Neural cell (in vitro differentiated cells): Measurements from ENCODE around the gene TMTC1. TPM values are rescaled to one million over a fixed set of nuclear protein-coding genes. Genes with fewer than 3 reads are reported as not detected.

Experiments used
- H2AFZ ChIP-seq: fragments of 200-600, 300-800 bp; sonication (generic), shearing (Covaris generic); 2 replicates; pipeline ENCODE4 v1.6.0; 2014; ENCODE audit warnings: low read depth, mild to moderate bottlenecking, antibody characterized with exemption, low read length, moderate library complexity
- H3F3A ChIP-seq: fragments of 200-600 bp; shearing (Covaris generic); 2 replicates; pipeline ENCODE4 v1.6.1; 2016; ENCODE audit warnings: mild to moderate bottlenecking, moderate library complexity, mixed read lengths, antibody characterized with exemption, low read length; ENCODE audit not compliant: insufficient read depth, poor library complexity, severe bottlenecking
- H3K27ac ChIP-seq: fragments of 200-600, 300-800 bp; sonication (generic), shearing (Covaris generic); 2 replicates; pipeline ENCODE4 v1.5.1; 2014; ENCODE audit warnings: mild to moderate bottlenecking, low read length, moderate library complexity
- H3K27me3 ChIP-seq: fragments of 300-800, 200-600 bp; sonication (generic), shearing (Covaris generic); 2 replicates; pipeline ENCODE4 v1.6.0; 2014; ENCODE audit warnings: mild to moderate bottlenecking, low read depth, low read length, moderate library complexity; ENCODE audit not compliant: insufficient read depth
- H3K36me3 ChIP-seq: fragments of 300-800, 200-600 bp; sonication (generic), shearing (Covaris generic); 2 replicates; pipeline ENCODE4 v1.5.1; 2014; ENCODE audit warnings: mild to moderate bottlenecking, antibody characterized with exemption, low read length, moderate library complexity; ENCODE audit not compliant: insufficient read depth
- H3K4me2 ChIP-seq: fragments of 300-800, 200-600 bp; sonication (generic), shearing (Covaris generic); 2 replicates; pipeline ENCODE4 v1.6.0; 2014; ENCODE audit warnings: mild to moderate bottlenecking, low read length
- H3K4me3 ChIP-seq: fragments of 300-800, 200-600 bp; sonication (generic), shearing (Covaris generic); 2 replicates; pipeline ENCODE4 v1.5.1; 2014; ENCODE audit warnings: mild to moderate bottlenecking, low read length, moderate library complexity
- H3K79me2 ChIP-seq: fragments of 200-600 bp; shearing (Covaris generic); replicated peaks from 2 replicates; pipeline ENCODE4 v1.6.0; 2014; ENCODE audit warnings: mild to moderate bottlenecking, low read length, moderate library complexity; ENCODE audit not compliant: insufficient read depth
- H3K9ac ChIP-seq: fragments of 300-800, 200-600 bp; sonication (generic), shearing (Covaris generic); 2 replicates; pipeline ENCODE4 v1.6.1; 2016; ENCODE audit warnings: mild to moderate bottlenecking, low read length, mixed read lengths
- H3K9me2 ChIP-seq: fragments of 200-600 bp; shearing (Covaris generic); 2 replicates; pipeline ENCODE4 v1.6.1; 2016; ENCODE audit warnings: mild to moderate bottlenecking, low read length, mixed read lengths; ENCODE audit not compliant: insufficient read depth
- H3K9me3 ChIP-seq: fragments of 200-600, 300-800 bp; sonication (generic), shearing (Covaris generic); 2 replicates; pipeline ENCODE4 v1.6.1; 2016; ENCODE audit warnings: mild to moderate bottlenecking, mixed run types, low read length, moderate library complexity, mixed read lengths
- H4K20me1 ChIP-seq: fragments of 200-600 bp; shearing (Covaris generic); 2 replicates; pipeline ENCODE4 v1.6.1; 2016; ENCODE audit warnings: mild to moderate bottlenecking, mixed run types; ENCODE audit not compliant: insufficient read depth
- CTCF ChIP-seq: fragments of 450-650 bp; IDR thresholded peaks from 2 replicates; pipeline ENCODE4 v1.5.1; 2014; ENCODE audit warnings: antibody characterized with exemption, mild to moderate bottlenecking, moderate library complexity; ENCODE audit not compliant: poor library complexity, severe bottlenecking
- EP300 ChIP-seq: fragments of 450-650 bp; conservative IDR thresholded peaks from 2 replicates; pipeline ENCODE4 v1.6.1; 2014; ENCODE audit warnings: antibody characterized with exemption, mild to moderate bottlenecking, moderate library complexity; ENCODE audit not compliant: poor library complexity, severe bottlenecking
- EZH2 ChIP-seq: fragments of 200-600, 300-800 bp; shearing (Covaris generic), sonication (generic); IDR thresholded peaks from 2 replicates; pipeline ENCODE4 v1.6.1; 2014; ENCODE audit warnings: antibody characterized with exemption, low read length, borderline replicate concordance, mild to moderate bottlenecking; ENCODE audit not compliant: insufficient read depth, poor library complexity, severe bottlenecking
- MXI1 ChIP-seq: fragments of 450-650 bp; conservative IDR thresholded peaks from 2 replicates; pipeline ENCODE4 v1.6.1; 2014; ENCODE audit warnings: antibody characterized with exemption, mild to moderate bottlenecking; ENCODE audit not compliant: poor library complexity, severe bottlenecking
- POLR2AphosphoS5 ChIP-seq: IDR thresholded peaks from 2 replicates; pipeline ENCODE4 v1.6.1; 2012
- RAD21 ChIP-seq: fragments of 450-650 bp; conservative IDR thresholded peaks from 2 replicates; pipeline ENCODE4 v1.6.1; 2014; ENCODE audit warnings: antibody characterized with exemption, mild to moderate bottlenecking, moderate library complexity
- REST ChIP-seq: IDR thresholded peaks from 2 replicates; pipeline ENCODE4 v1.6.1; 2012; ENCODE audit warnings: borderline replicate concordance
- SMC3 ChIP-seq: fragments of 450-650 bp; conservative IDR thresholded peaks from 2 replicates; pipeline ENCODE4 v1.6.1; 2014; ENCODE audit warnings: antibody characterized with exemption, mild to moderate bottlenecking, moderate library complexity; ENCODE audit not compliant: poor library complexity
- TAF1 ChIP-seq: IDR thresholded peaks from 2 replicates; pipeline ENCODE4 v1.6.1; 2012; ENCODE audit warnings: low read depth
- polyA plus RNA-seq: library from polyadenylated mRNA; depleted of rRNA; stranded (reverse); fragments of >200 nt; gene quantifications from 2 replicates; pipeline ENCODE4 v1.2.3, GENCODE V29; 2014

TMTC1 gene
- polyA plus RNA-seq, 1 donor from 2014 or later: 10.0 TPM

GRCh38 chr12:29562110-29562804 lies 221.5 kb downstream of the TMTC1 start:
- no peak overlapping the region for H2AFZ ChIP-seq

GRCh38 chr12:29561664-29562071 lies 222.1 kb downstream of the TMTC1 start:
- no peak overlapping the region for H3K4me2 ChIP-seq
- no peaks in the 10 kb centered on the region for H3K27me3 ChIP-seq
- no peaks in the 10 kb centered on the region for H3K9me3 ChIP-seq
- no peak overlapping the region for H2AFZ ChIP-seq
- H4K20me1 ChIP-seq: no peaks in the 10 kb centered on the region
- no peaks in the 10 kb centered on the region for H3K79me2 ChIP-seq
- no peak overlapping the region for H3K9ac ChIP-seq
- no peaks in the 10 kb centered on the region for H3K36me3 ChIP-seq
- H3K4me3 ChIP-seq: no peak overlapping the region
- peaks cover 3% of the 10 kb centered on the region for H3F3A ChIP-seq
- H3K27ac ChIP-seq: no peak overlapping the region
- no peaks in the 10 kb centered on the region for H3K9me2 ChIP-seq
- no peak for TF ChIP-seq EP300
- TF ChIP-seq POLR2AphosphoS5: no peak
- no peak for TF ChIP-seq TAF1
- TF ChIP-seq MXI1: no peak
- TF ChIP-seq REST: no peak
- TF ChIP-seq RAD21: no peak

More at GRCh38 chr12:29562110-29562804, 221.5 kb downstream of the TMTC1 start:
- Histone ChIP-seq H3K79me2 (no peaks in the 10 kb centered on the region), H3K36me3 (no peaks in the 10 kb centered on the region), H3K9me3 (no peaks in the 10 kb centered on the region), H3K27ac (no peak overlapping the region), H3K9me2 (no peaks in the 10 kb centered on the region), H3K27me3 (no peaks in the 10 kb centered on the region), H3K9ac (no peak overlapping the region), H3K4me3 (no peak overlapping the region), H3K4me2 (no peak overlapping the region), H3F3A (peaks cover 3% of the 10 kb centered on the region), H4K20me1 (no peaks in the 10 kb centered on the region)
- TF ChIP-seq EP300 (no peak), TAF1 (no peak), MXI1 (no peak), CTCF (no peak), RAD21 (no peak), REST (no peak), POLR2AphosphoS5 (no peak), SMC3 (no peak), EZH2 (no peak)
